ENCODE data around the gene FANCC.

The FANCC gene

GRCh38 chr9:95061916-95062595 lies 255.5 kb downstream of the FANCC start:
- DNase-seq (ENCODE audit: low spot score) = no peak

- no peak for DNase-seq (ENCODE audit: low spot score)
These were observed 256.6 kb downstream of the FANCC start for GRCh38 chr9:95060916-95061315.

DNA sequence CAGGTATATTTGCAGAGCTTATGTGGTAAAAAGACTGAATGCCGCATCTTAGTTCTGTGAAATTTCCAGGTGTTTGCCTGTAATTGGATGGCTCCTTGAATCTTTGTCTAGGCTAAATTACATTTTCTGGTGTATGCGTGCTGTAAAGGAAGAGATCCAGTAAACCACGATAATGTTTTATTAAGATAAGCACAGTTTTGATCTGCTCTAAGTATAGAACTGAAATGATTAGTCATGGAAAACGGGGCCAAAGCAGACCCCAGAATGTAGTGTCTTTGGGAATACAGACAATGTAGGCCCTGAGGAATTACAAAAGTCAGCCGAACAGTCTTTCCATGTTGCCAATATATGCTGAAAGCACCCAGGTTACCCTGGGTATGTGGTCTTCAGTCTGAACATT lies 257.3 kb downstream of the FANCC start:
- no peak for DNase-seq (ENCODE audit: low spot score)

- no peak for DNase-seq (ENCODE audit: low spot score)
These were observed 258.6 kb downstream of the FANCC start for GRCh38 chr9:95058795-95059386.

DNA sequence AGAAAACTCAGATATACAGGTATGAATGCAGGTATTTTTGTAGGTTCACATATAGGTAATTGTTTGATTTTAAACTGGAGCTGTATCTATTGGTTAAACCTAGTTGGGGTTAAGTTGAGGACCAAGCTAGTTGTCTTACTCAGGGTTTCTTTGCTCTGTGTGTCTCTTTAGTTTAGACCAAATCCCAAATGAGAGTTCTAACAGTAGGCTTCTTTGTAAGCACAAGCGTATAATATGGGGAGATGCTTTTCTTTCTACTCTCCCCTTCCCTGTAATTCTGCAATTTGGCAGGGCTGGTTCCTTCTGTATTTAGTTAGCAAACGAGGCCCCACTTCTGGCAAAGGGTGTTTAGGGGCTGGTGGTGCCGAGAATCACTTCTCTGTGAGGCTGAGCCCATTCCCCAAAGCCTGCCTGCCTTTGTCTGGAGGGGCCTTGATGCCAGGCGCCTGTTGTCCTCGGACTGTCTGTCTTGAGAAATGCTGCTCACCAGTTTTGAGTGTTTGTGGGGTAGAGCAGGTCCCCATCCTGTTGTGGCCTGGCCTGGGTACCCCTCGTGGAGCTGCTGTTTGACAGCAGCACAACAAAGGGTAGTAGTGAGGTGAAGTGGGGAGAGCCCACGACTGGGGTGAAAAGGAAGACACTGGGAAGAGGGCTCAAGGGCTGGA lies 259.3 kb downstream of the FANCC start:
- DNase-seq (ENCODE audit: low spot score) = no peak

DNA sequence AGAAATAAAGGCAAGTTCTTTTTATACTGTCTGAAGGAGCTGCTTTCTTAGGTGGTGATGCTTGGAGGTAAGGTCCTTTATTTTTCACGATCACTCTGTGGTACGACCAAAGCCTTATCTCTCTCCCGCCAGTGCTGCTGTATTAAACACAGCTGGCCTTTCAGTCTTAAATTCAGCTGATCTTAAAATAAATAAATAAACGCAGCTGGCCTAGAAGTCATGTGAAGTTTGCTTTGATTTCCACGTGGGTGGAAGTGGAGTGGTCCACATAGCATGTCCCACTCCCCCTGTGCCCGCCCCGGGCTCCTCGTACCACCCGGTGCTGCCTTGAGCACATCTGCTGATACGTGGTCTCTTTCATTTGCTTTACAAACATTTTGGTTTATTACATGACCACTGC lies 260.4 kb downstream of the FANCC start:
- no peak for DNase-seq (ENCODE audit: low spot score)

GRCh38 chr9:95055851-95056551 lies 261.5 kb downstream of the FANCC start:
- no peak for DNase-seq (ENCODE audit: low spot score)

DNA sequence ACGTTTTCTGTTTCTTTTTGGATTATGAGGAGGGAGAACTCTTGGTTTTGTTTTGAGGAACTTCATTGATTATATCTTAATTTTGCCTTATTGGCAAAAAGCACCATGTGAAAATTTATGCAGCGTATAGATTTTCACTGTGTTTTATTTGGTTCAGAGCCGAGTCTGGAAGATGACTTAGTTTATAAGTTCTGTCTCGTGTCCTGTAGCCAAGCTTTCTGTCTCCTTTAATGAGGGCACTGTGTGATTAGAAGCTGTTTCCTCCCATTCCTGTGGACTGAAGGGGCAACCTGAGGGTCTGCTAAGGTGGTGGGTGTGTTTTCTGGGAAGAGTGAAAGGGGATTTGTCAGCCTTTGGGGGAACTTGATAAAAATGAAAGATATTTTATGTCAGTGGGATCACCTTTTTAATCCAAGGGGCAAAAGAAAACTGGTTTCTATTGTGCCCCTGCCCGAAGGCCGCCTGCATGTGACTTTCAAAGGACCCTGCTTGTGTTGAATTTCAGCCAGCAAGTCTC lies 262.1 kb downstream of the FANCC start:
- no peak for DNase-seq (ENCODE audit: low spot score)

DNA sequence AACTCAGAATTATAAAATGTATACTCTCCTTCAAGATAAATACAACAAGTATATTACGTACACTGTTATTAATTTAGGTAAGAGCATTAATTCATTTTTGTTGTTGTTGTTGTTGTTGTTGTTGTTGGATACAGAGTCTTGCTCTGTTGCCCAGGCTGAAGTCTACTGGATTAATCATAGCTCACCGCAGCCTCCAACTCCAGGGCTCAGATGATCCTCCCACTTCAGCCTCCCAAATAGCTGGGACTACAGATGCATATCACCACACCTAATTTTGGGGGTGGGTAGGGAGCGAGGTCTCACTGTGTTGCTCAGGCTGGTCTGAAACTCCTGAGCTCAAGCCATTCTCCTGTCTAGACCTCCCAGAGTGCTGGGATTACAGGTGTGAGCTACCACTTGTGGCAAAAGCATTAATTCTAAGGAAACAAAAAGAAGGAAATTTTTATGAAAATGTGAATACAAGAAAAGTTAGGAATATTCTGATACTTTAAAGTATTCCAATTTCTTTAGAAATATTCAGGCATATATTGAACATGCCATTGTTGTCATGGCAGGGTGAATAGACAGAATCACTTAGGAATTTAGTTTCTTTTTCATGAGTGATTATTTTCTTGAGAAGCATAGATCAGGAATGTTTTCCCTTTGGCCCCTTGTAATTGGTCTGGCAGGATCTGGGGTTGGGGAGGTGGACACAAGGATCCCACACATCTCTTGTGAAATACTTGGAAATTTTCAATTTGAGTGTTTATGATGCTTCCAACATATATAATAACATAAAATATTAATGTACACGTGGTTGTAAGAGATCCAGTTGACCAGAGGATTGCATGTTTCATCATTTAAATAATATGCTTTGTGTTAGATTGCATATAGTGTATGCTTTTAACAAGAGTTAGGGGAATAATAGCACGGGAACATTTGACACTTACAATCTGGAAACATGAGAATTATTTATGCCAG lies 263.6 kb downstream of the FANCC start:
- DNase-seq (ENCODE audit: low spot score) = no peak

DNA sequence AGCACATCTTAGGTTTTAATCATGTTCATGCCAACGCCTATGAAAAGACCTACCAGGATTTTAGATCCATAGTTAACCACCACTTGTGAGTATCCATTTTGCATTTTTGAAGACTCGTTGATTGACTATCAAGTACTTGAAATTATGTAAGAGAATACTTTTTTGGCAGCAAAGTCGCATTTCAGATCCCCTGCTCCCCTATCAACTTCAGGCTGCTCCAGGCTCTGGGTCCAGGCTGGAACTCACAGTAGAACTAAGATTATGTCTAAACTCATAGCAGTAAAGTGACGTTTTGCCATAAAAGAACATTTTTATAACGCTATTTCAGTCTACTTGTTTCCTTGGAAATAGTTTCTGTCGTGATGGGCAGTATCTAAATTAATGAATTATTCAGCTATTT lies 267.7 kb downstream of the FANCC start:
- no peak for DNase-seq (ENCODE audit: low spot score)

Measured in CD4-positive, alpha-beta T cell treated with Interleukin-15 for 4 hours (primary cell).